NCI-H146 treated with DMSO at 0.1 percent for 48 hours (cell line): ENCODE data around the gene SLC17A3.

Source experiments
- DNase-seq: peaks from one replicate; lab custom pipeline; 2025; ENCODE audit not compliant: unreplicated experiment; lab: John Stamatoyannopoulos, UW

The SLC17A3 gene

DNA sequence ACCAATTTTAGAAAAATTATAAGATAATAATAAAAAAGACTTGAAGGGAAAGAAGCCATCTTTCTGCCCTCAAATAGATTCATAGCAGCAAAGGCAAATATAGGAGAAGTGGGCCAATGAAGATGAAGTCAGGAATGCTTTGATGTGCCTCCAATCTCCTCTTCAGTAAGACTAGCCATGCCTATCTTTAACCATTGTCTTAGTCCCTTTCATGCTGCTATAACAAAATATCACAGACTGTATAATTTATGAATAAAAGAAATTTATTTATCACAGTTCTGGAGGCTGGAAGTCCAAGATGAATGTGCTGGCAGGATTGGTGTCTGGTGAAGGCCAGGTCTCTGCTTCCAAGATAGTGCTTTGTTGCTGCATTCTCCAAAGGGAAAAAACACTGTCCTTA lies 18.8 kb upstream of the SLC17A3 start:
- DNase-seq: no peak

DNA sequence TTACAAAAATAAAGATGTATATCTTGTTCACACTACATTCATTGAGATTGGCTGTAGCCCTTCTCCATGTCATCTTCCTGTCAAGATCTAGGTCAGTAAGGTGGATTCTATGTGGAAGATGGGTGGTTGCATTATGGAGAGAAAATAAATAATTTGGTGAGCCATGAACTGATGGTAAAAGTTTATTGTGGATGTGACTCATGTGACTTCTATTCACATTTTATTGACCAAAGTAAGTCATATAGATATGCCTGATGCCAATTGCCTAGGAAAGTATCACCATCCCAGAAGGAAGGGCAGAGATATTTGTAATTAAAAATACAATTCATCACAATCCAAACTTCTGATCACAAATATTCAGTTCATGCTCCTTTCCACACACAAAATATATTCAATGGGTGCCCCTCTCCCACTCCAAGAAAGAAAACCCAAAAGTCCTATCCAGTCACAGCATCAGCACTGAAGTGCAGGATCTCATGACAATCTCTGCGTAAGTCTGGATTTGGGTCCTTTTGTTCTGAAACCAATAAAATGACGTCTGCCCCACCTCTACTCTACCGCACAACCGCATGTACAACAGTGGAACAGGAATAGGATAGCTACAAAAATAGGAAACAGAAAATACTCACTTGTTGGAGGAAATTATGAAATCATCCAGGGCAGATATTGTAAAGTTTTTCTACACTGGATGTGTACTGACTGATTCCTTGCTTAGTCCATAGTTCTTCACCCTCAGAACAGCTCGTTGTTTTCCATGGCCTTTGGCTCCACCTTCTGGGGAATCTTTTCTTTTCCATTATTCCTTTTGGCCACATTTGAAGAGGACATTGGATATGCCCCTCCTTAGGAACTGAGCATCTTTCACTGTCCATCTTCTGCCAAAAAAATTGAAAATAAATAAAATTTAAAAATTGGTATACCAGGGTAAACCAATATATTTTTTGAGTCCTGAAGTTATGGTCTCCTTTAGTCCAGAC lies 16.1 kb upstream of the SLC17A3 start:
- peak; percentile 37 for DNase-seq

DNA sequence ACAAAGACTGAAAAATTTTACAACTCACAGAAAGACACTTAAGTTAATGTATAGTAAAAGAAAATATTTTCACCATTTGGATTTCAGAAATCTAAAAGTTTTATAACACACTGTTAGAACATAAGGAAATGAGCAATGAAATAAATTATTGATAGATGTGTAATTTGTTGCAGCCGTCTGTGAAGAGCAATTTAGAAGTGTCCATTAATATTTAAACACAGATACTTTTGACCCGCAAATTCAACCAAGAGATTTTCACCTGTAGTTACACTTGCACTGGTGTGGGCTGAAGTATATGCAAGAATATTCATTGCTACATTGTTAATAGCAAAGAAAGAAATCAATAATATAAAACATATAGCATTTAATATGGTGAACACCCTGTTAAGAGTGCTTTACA lies 14.6 kb upstream of the SLC17A3 start:
- no peak for DNase-seq

DNA sequence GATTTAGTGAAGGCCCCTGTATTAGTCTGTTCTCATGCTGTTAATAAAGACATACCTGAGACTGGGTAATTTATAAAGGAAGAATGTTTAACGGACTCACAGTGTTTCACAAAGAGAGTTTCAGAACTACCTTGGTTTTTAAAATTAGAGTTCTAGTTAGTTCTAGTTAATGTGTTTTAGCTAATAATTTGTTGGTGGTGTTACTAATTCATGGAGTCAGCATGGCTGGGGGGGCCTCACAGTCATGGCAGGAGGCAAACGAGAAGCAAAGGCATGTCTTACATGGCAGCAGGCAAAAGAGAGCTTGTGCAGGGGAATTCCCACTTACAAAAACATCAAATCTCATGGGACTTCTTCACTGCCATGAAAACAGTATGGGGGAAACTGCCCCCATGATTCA lies 12.0 kb upstream of the SLC17A3 start:
- DNase-seq: no peak

DNA sequence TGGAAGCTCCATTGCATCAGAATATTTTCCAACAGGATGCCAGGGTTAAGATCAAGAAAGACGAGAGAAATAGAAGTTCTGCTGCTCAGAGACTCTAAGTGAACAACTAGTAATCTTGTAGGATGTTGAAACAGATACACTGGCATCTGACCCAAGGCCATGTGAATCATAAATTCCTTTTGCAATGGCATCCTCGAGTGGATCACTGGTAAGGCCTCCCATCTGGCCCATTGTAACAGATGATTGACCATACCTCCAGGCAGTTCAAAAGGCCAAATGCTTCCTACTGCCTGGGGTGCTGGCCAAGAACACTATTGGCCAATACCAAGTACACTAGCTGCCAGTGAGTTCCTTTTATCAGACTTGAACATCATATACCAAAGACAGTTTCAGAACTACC lies 9.9 kb upstream of the SLC17A3 start:
- no peak for DNase-seq

- no peak for DNase-seq
Observed at GRCh38 chr6:25883536-25883935, 9.5 kb upstream of the SLC17A3 start.

DNA sequence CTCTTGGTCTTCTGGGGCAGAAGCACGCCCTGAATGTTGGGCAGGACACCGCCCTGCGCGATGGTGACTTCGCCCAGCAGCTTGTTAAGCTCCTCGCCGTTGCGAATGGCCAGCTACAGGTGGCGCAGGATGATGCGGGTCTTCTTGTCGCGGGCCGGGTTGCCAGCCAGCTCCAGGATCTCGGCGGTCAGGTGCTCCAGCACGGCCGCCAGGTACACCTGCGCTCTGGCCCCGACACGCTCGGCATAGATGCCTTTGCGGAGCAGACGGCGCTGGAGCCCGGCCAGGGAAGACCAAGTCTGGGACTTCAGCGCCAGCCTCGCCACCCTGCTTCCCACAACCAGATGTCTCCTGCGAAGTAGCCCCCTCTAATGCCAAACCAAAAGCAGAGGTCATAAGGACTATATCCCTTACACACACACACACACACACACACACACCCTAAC lies 8.0 kb upstream of the SLC17A3 start:
- DNase-seq: no peak

DNA sequence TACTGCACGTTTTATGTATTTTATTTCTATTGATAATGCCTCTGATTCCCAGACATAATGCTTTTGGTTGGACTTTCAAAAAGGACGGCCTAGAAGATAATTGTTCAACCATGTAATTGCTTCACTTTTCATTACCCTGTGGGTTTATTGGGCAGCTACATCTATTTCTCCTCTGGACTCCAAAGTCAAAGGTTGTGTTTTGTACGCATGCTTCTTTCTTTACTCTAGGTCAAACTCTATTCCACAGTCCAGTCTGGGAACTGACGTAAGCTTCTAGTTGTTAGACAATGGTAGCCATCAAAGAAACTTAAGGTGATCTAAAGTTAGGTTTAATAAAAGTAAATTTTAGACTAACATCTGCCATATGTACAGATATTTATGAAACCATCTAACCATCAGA lies 6.6 kb upstream of the SLC17A3 start:
- no peak for DNase-seq

DNA sequence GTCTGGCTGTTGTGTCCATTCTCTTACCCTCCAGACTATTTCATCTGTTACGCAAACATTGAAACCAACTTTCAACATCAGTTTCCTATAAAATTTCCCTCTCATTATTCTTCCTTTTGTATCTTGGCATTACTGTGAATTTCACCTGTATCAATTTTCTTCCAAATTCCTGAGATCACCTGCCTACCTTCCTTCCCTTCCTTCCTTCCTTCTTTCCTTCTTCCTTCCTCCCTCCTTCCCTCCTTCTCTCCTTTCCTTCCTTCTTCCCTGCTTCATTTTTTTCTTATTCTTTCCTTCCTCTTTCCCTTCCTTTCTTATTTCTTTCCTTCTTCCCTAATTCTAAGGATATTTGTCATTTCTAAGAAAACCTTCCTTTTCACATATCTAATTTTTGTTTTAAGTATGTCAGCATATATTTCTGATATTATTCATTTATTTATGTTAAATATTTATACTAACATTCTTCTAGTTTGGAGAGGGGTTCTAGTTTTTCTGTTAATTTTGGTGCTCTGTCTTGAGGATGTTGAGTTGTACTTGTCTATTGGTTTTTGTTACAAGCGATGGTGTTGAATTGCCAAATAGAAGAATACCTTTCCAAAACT lies 4.8 kb upstream of the SLC17A3 start:
- DNase-seq: no peak

DNA sequence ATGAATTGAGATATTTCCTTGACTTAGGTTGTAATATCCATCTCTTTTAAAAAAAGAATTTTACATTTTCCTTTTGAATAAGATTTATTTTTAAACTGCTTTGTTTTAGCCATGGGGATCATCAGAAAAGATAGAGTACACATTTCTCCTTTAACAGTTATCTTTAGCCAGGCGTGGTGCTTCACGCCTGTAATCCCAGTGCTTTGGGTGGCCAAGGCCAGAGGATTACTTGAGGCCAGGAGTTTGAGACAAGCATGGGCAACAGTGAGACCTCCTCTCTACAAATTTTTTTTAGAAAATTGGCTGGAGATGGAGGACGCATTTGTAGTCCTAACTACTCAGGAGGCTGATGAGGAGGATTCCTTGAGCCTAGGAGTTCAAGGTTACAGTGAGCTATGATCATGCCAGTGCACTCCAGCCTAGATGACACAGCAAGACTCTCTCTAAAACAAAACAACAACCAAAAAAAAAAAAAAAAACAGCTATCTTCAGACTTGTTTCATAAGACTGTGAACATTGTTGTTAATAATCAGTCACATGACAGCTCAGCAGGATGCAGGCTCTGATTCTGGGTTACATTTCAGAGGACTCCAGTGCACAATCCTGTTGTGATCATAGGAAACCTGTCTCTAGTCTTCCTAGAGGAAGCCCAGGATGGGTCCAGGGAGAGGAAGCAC lies 2.0 kb upstream of the SLC17A3 start:
- no peak for DNase-seq

DNA sequence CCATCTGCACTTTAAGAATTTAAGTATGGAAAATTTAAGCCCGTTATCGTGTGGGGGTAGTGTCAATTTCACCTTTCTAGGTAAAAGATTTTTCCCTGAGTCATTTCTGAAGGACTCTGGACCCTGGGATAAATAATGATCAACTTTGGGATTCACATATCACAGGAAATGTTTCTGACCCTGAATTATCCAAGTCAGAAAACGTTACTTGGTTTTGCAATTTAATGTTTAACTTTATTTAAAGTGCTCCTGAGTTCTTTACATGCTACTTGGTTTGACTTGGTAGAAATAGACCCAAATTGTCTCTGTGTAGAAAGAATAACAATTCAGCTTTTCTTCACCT lies 1.5 kb upstream of the SLC17A3 start:
- DNase-seq: no peak

- no peak for DNase-seq
Observed at GRCh38 chr6:25874822-25875562, 949 bp upstream of the SLC17A3 start.

DNA sequence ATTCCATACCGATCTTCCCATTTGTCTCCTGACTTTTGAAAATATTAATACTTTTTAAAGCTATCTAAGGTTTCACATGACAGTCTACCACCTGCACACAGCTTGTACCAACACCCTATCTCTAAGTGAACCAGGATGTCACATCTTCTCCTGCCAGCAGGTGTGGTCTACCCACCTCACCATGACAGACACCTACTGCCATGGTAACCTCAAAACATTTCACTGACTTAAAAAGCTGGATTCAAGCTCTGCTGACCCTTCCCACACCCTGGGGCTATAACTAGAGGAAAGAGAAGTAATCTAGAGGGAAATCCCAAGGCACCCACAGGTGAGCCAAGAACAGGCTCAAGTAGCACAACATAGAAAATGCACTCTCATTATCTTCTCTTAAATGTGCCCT lies 1.2 kb downstream of the SLC17A3 start:
- DNase-seq: no peak

DNA sequence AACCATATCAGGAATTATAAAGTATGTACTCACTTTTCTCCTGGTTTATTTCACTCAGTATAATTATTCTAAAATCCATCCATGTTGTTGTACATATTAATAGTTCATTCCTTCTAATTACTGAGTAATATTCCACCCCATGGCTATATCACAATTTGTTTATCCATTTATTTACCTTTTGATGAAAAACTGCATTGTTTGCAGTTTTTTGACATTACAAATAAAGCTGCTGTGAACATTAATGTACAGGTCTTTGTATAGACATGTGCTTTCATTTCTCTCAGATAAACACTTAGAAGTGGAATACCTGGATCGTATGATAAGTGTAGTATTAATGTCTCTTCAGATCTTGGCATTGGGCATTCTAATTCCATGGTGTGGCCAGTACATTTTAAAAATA lies 4.2 kb downstream of the SLC17A3 start:
- no peak for DNase-seq

DNA sequence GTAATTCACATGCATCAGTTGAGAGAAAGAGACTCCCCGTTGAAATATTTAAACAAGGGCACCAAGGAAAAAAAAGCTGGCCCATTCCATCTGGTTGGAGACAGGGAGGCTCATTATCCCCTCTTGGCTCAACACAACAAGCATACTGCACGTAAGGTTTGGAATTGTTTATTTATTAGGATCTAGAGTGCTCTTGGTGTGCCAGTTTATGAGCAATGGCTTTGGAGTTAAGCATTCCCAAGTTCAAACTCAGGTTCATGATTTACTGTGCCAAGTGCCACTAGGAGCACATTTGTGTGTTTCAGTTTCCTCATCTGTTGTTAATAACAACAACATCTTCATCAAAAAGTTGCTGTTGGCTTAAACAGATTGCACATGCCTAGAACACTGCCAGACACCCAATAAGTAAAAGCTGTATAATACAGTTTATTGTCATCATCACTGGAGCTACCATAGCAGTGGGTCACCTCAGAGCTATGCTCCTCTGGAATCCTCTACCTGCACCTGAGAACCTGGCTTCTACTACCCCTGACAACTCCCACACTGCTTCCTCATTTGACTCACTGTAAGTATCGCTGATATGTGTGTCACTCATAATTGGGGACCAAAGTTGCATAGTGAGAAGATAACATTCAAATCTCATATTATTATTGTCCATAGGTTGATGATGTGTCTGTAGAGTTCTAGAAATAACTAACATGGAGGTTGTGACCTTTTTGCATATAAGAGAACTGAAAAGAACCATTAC lies 5.4 kb downstream of the SLC17A3 start:
- DNase-seq: no peak

GRCh38 chr6:25866011-25866410 lies 8.0 kb downstream of the SLC17A3 start:
- DNase-seq: no peak

- DNase-seq: no peak
Observed at GRCh38 chr6:25863360-25863759, 10.7 kb downstream of the SLC17A3 start.

GRCh38 chr6:25862199-25862598 lies 11.8 kb downstream of the SLC17A3 start:
- DNase-seq: no peak

GRCh38 chr6:25852756-25853155 lies 21.3 kb downstream of the SLC17A3 start:
- DNase-seq: no peak

GRCh38 chr6:25851961-25852360 lies 22.1 kb downstream of the SLC17A3 start:
- DNase-seq: no peak

- no peak for DNase-seq
Observed at GRCh38 chr6:25844518-25844917, 29.5 kb downstream of the SLC17A3 start.
